NB4 (cell line): ENCODE data around the gene SIPA1L2.

Experiments
- DNase-seq: peaks from one replicate; pipeline ENCODE4 v3.0.0; 2010; ENCODE audit warnings: low read depth
- H3K4me3 ChIP-seq: one replicate; pipeline ENCODE4 v1.5.1; 2011; ENCODE audit warnings: mild to moderate bottlenecking, low read depth, low read length, moderate library complexity
- CTCF ChIP-seq: IDR thresholded peaks from one replicate; pipeline ENCODE4 v1.5.1; 2012; ENCODE audit warnings: low read depth, low read length
- MAX ChIP-seq: IDR thresholded peaks from 2 replicates; pipeline ENCODE4 v1.6.1; 2011; ENCODE audit warnings: low read depth, low read length
- MYC ChIP-seq: IDR thresholded peaks from 2 replicates; pipeline ENCODE4 v1.6.1; 2011; ENCODE audit warnings: low read depth, low read length
- POLR2A ChIP-seq: IDR thresholded peaks from 2 replicates; pipeline ENCODE4 v1.6.1; 2011; ENCODE audit warnings: mild to moderate bottlenecking; ENCODE audit not compliant: insufficient read length; ENCODE audit errors: extremely low read depth

SIPA1L2 gene

GRCh38 chr1:232630894-232631195 lies 912 bp upstream of the SIPA1L2 start:
- DNase-seq: no peak
- peak overlapping the region; percentile 53 for H3K4me3 ChIP-seq
- TF ChIP-seq CTCF (no peak), MYC (peak; percentile 25; the same call in 1 of the 2 replicates), MAX (0 out of 2 replicates have a peak, but pooled peaks have one; percentile 42), POLR2A (no peak)

- peak; percentile 38 for DNase-seq
- peak overlapping the region; percentile 33 for H3K4me3 ChIP-seq
- TF ChIP-seq POLR2A (no peak), MAX (no peak), MYC (no peak), CTCF (no peak)
These were observed 485 bp downstream of the SIPA1L2 start for GRCh38 chr1:232629250-232630046.

GRCh38 chr1:232628335-232629249 lies 1.3 kb downstream of the SIPA1L2 start:
- TF ChIP-seq MYC: no peak
- peak; percentile 13 for TF ChIP-seq CTCF
- peak; percentile 54 for DNase-seq
- peak overlapping the region; percentile 33 for H3K4me3 ChIP-seq

- no peak overlapping the region for H3K4me3 ChIP-seq
- TF ChIP-seq MYC (no peak), POLR2A (no peak), MAX (no peak), CTCF (no peak)
- peak; percentile 16 for DNase-seq
These were observed 2.1 kb downstream of the SIPA1L2 start for GRCh38 chr1:232627645-232628334.

- TF ChIP-seq CTCF: no peak
- no peak for TF ChIP-seq MYC
- no peak for TF ChIP-seq POLR2A
- TF ChIP-seq MAX: no peak
- H3K4me3 ChIP-seq: no peak overlapping the region
These were observed 2.8 kb downstream of the SIPA1L2 start for GRCh38 chr1:232627171-232627570.

More at GRCh38 chr1:232627171-232627570, 2.8 kb downstream of the SIPA1L2 start:
- DNase-seq: no peak
